ENCODE measurements around the gene TBC1D3I. TPM values are rescaled to one million over a fixed set of nuclear protein-coding genes. Genes with fewer than 3 reads are reported as not detected.
"Not testable (repeated sequence)": the region's sequence is repeated elsewhere in the genome, so short reads cannot be mapped to it uniquely, and the experiment has no call there.

The TBC1D3I gene
- total RNA-seq, 3 donors from 2014 or later (not counting 1 experiment from before 2014, with no cell fraction given) = 0.35 to 1.3 (median 0.84) TPM

DNA sequence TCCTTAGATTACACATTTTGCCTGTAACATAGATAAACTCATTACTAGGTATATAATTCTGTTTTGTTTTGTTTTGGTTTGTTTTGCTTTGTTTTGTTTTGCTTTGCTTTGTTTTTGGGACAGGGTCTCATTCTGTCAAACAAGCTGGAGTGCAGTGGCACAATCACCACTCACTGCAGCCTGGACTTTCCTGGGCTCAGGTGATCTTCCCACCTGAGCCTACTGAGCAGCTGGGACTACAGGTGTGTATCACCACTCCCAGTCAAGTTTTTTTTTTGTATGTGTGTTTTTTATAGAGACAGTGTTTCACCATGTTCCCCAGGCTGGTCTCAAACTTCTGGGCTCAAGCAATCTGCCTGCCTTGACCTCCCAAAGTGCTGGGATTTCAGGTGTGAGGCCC lies 54.8 kb downstream of the TBC1D3I start:
- H3K27me3 Mint-ChIP-seq (ENCODE audit: low read depth in 2 of 2) = peaks cover 0 to 2% of the 10 kb centered on the region in 2 donors
- DNase-seq (no peak), ATAC-seq (no peak)
- Histone ChIP-seq H3K9me3 (ENCODE audit: control insufficient read depth, insufficient read depth, low read length) (no peaks in the 10 kb centered on the region), H3K36me3 (ENCODE audit: control insufficient read depth, insufficient read depth, low read length) (no peaks in the 10 kb centered on the region), H3K27me3 (ENCODE audit: control insufficient read depth, insufficient read depth, low read length) (peaks cover 5% of the 10 kb centered on the region), H3K4me3 (ENCODE audit: low read length) (no peak overlapping the region), H3K4me1 (ENCODE audit: control insufficient read depth, insufficient read depth, low read length) (peaks cover 72% of the 10 kb centered on the region), H3K27ac (ENCODE audit: low read length) (no peak overlapping the region)
- peaks cover 74 to 77% of the 10 kb centered on the region in 2 donors for H3K4me1 Mint-ChIP-seq
- no peak overlapping the region for H3K4me3 Mint-ChIP-seq
- peak overlapping the region; percentile 87 to 91 for H3K27ac Mint-ChIP-seq
- intact Hi-C loops (cut with micrococcal nuclease) = no loop called here
- TF ChIP-seq CTCF (IDR thresholded peaks at IDR 0.05) = no peak
- no peaks in the 10 kb centered on the region for H3K36me3 Mint-ChIP-seq
- no peaks in the 10 kb centered on the region for H3K9me3 Mint-ChIP-seq

DNA sequence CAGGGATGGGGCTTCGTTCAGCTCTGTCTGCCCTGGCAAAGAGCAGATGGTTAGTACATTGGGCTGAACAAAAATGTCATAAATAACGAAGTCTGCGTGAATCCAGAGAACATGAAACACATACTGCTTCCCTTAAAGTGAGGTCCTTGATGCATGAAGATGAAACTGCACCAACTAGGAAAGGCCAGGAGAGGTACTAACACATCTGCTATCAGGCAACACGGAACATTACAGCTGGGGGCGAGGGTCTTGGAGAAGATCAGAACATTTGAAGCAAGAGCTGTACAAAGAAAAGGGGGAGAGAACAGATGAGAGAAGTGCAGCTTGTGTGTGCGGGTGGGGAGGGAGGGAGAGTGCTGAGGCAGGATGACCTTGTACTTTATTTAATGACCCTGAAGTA lies 57.0 kb downstream of the TBC1D3I start:
- H3K27me3 ChIP-seq (ENCODE audit: control insufficient read depth, insufficient read depth, low read length); H3K9me3 ChIP-seq (ENCODE audit: control insufficient read depth, insufficient read depth, low read length); H3K9me3 Mint-ChIP-seq; H3K36me3 Mint-ChIP-seq; H3K27ac Mint-ChIP-seq; H3K27me3 Mint-ChIP-seq (ENCODE audit: low read depth in 2 of 2); H3K27ac ChIP-seq (ENCODE audit: low read length); DNase-seq; H3K4me3 Mint-ChIP-seq; H3K4me3 ChIP-seq (ENCODE audit: low read length); intact Hi-C loops (cut with micrococcal nuclease); H3K36me3 ChIP-seq (ENCODE audit: control insufficient read depth, insufficient read depth, low read length); ATAC-seq: not testable (repeated sequence)
- H3K4me1 Mint-ChIP-seq = peaks cover 57 to 68% of the 10 kb centered on the region in 2 donors
- WGBS (ENCODE audit: insufficient coverage) = 94% methylated on average over 4 of the region's 6 CpGs
- peaks cover 60% of the 10 kb centered on the region for H3K4me1 ChIP-seq (ENCODE audit: control insufficient read depth, insufficient read depth, low read length)

- H3K4me1 Mint-ChIP-seq = peaks cover 57 to 68% of the 10 kb centered on the region in 2 donors
- intact Hi-C loops (cut with micrococcal nuclease); H3K4me3 Mint-ChIP-seq; H3K9me3 Mint-ChIP-seq; H3K27ac ChIP-seq (ENCODE audit: low read length); H3K27me3 ChIP-seq (ENCODE audit: control insufficient read depth, insufficient read depth, low read length); DNase-seq; H3K4me3 ChIP-seq (ENCODE audit: low read length); H3K9me3 ChIP-seq (ENCODE audit: control insufficient read depth, insufficient read depth, low read length); ATAC-seq; H3K36me3 ChIP-seq (ENCODE audit: control insufficient read depth, insufficient read depth, low read length); H3K27me3 Mint-ChIP-seq (ENCODE audit: low read depth in 2 of 2); H3K36me3 Mint-ChIP-seq: not testable (repeated sequence)
- H3K4me1 ChIP-seq (ENCODE audit: control insufficient read depth, insufficient read depth, low read length) = peaks cover 60% of the 10 kb centered on the region
- no CpG with 5 or more reads among the region's 1 CpG for WGBS (ENCODE audit: insufficient coverage)
- peak overlapping the region in 1 of 2 donors; percentile 6 for H3K27ac Mint-ChIP-seq
Measured at GRCh38 chr17:36206486-36206821, 57.9 kb downstream of the TBC1D3I start.

DNA sequence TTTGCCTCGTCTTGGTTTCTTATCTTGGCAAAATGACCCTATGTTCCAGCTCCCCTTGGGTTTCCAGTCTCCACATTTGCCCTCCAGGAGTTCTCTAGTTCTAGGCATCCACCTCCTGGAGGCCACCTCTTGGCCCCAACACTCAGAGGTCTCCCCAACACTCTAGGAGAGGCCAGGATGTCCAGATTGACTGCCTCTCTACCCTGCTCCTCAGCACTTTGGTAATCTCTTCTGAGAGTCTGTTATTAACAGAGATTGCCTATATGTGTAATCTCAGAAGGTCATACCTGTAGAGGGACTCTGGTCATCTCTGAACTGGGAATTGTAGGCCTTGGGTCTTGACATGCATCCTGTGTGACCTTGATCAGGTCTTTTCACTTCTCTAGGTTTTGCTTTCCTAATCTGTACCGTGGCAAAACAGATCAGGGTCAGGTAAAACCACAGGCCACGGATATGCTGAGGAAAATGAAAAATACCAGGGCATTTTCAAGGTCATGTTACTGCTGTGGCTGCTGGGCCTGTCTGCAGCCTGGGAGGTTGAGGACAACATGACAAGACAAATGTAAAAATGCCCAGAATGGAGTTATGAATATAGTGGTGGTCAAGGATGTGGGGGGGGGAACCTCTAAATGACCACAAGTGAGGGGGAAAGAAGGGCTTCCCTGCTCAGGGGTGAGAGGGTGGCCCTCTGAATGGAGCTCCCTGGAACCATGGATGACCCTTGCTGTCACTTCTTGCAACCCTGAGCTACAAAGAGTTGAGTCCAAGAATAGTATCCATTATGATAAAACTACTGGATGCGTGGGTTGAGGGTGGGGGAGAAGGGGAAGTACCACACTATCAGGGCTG lies 58.5 kb downstream of the TBC1D3I start:
- intact Hi-C loops (cut with micrococcal nuclease) = no loop called here
- TF ChIP-seq CTCF (IDR thresholded peaks at IDR 0.05) = no peak
- Histone ChIP-seq H3K4me3 (ENCODE audit: low read length) (no peak overlapping the region), H3K4me1 (ENCODE audit: control insufficient read depth, insufficient read depth, low read length) (peaks cover 57% of the 10 kb centered on the region), H3K9me3 (ENCODE audit: control insufficient read depth, insufficient read depth, low read length) (no peaks in the 10 kb centered on the region), H3K27ac (ENCODE audit: low read length) (no peak overlapping the region), H3K27me3 (ENCODE audit: control insufficient read depth, insufficient read depth, low read length) (peaks cover 3% of the 10 kb centered on the region), H3K36me3 (ENCODE audit: control insufficient read depth, insufficient read depth, low read length) (no peaks in the 10 kb centered on the region)
- H3K9me3 Mint-ChIP-seq = no peaks in the 10 kb centered on the region
- no peak overlapping the region for H3K4me3 Mint-ChIP-seq
- peaks cover 0 to 2% of the 10 kb centered on the region in 2 donors for H3K27me3 Mint-ChIP-seq (ENCODE audit: low read depth in 2 of 2)
- peak overlapping the region in 1 of 2 donors; percentile 6 for H3K27ac Mint-ChIP-seq
- DNase-seq (no peak), ATAC-seq (no peak)
- peaks cover 57 to 65% of the 10 kb centered on the region in 2 donors for H3K4me1 Mint-ChIP-seq
- WGBS (ENCODE audit: insufficient coverage) = 55% methylated on average over 3 of the region's 4 CpGs
- no peaks in the 10 kb centered on the region for H3K36me3 Mint-ChIP-seq

All from natural killer cell (primary cell).